Measurements from ENCODE around the gene CDH3. TPM values are rescaled to one million over a fixed set of nuclear protein-coding genes. Genes with fewer than 3 reads are reported as not detected.

CDH3 gene
- polyA plus RNA-seq, 1 donor (not counting 4 experiments of a cell fraction or from before 2014, with no cell fraction given) = 366 TPM

DNA sequence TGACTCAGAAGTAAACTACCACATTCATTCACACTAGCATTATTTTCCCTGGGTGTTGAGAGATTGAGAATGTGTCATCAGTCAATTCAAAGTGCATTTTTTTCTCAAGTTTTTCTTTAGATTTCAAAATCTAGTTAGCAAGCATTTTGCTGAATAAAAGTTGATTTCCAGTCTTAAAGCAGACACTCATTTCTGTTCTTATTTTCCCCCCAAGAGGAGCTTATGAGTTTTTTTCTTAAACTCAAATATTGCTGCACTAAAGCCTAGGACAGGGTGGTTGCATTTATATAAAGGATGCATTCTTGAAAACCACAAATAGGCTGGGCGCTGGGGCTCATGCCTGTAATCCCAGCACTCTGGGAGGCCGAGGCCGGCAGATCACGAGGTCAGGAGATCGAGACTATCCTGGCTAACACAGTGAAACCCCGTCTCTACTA is 15.3 kb downstream of the CDH3 start:
- Histone ChIP-seq H3K27me3 (ENCODE audit: control insufficient read depth, extremely low read depth, insufficient read depth, low read length) (no peaks in the 10 kb centered on the region), H3K9ac (ENCODE audit: control insufficient read depth, extremely low read depth, insufficient read depth, low read length) (peak overlapping the region; percentile 60), H3K4me1 (ENCODE audit: control insufficient read depth, extremely low read depth, insufficient read depth, low read length) (peaks cover 78% of the 10 kb centered on the region), H3K4me2 (ENCODE audit: control insufficient read depth, extremely low read depth, insufficient read depth, low read depth, low read length) (peak overlapping the region; percentile 54), H3K27ac (ENCODE audit: control insufficient read depth, insufficient read depth, low read length) (peak overlapping the region; percentile 99), H3K9me1 (ENCODE audit: control insufficient read depth, extremely low read depth, insufficient read depth, low read length) (no peaks in the 10 kb centered on the region), H4K20me1 (ENCODE audit: control insufficient read depth, extremely low read depth, insufficient read depth, low read length) (no peaks in the 10 kb centered on the region), H3K79me2 (ENCODE audit: control insufficient read depth, insufficient read depth, low read length) (peaks cover 66% of the 10 kb centered on the region), H3K9me3 (ENCODE audit: control insufficient read depth, low read depth, low read length) (no peaks in the 10 kb centered on the region), H2AFZ (ENCODE audit: control insufficient read depth, low read length) (no peak overlapping the region), H3K4me3 (ENCODE audit: control insufficient read depth in 2 of 3, extremely low read depth in 1 of 3, insufficient read depth in 2 of 3, low read depth in 1 of 3, low read length in 3 of 3) (no peak overlapping the region), H3K36me3 (ENCODE audit: control insufficient read depth in 2 of 2, extremely low read depth in 1 of 2, insufficient read depth in 2 of 2, low read length in 2 of 2) (peaks cover 18 to 32% of the 10 kb centered on the region in 2 experiments)
- TF ChIP-seq, protein P1, sequence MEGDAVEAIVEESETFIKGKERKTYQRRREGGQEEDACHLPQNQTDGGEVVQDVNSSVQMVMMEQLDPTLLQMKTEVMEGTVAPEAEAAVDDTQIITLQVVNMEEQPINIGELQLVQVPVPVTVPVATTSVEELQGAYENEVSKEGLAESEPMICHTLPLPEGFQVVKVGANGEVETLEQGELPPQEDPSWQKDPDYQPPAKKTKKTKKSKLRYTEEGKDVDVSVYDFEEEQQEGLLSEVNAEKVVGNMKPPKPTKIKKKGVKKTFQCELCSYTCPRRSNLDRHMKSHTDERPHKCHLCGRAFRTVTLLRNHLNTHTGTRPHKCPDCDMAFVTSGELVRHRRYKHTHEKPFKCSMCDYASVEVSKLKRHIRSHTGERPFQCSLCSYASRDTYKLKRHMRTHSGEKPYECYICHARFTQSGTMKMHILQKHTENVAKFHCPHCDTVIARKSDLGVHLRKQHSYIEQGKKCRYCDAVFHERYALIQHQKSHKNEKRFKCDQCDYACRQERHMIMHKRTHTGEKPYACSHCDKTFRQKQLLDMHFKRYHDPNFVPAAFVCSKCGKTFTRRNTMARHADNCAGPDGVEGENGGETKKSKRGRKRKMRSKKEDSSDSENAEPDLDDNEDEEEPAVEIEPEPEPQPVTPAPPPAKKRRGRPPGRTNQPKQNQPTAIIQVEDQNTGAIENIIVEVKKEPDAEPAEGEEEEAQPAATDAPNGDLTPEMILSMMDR (optimal IDR thresholded peaks at IDR 0.05 in 1 of 3, IDR thresholded peaks at IDR 0.05 in 1 of 3, conservative IDR thresholded peaks at IDR 0.05 in 1 of 3; ENCODE audit: extremely low read depth in 1 of 3, insufficient read depth in 2 of 3, low read length in 3 of 3) = no peak
- TF ChIP-seq EZH2 (IDR thresholded peaks at IDR 0.05; ENCODE audit: low read length) = no peak
- DNase-seq (ENCODE audit: low read depth, low spot score) = no peak
- dilution Hi-C loops (cut with MboI; ENCODE audit: extremely low pct_ligation_motif_present, low sequenced_read_pairs) = no loop called here
- FAIRE-seq = peak; percentile 56

DNA sequence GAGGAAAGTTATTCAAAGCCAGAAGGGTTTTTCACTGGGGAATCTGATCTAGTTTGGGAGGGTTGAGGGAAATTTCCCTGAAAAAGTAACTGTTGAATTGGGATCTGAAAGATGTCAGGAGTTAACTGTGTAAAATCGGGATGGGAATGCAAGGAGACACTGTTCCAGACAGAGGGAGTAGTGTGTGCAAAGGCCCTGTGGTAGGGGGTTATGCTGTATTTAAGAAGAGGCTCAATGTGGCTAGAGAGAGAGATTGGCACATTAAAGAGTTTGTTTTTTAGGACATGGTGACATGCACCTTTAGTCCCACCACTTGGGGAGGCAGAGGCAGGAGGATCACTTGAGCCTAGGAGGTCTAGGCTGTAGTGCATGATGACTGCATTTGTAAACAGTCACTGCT is 16.9 kb downstream of the CDH3 start:
- no peak overlapping the region for H2AFZ ChIP-seq (ENCODE audit: control insufficient read depth, low read length)
- H3K4me2 ChIP-seq (ENCODE audit: control insufficient read depth, extremely low read depth, insufficient read depth, low read depth, low read length) = no peak overlapping the region
- H3K4me1 ChIP-seq (ENCODE audit: control insufficient read depth, extremely low read depth, insufficient read depth, low read length) = peaks cover 80% of the 10 kb centered on the region
- dilution Hi-C loops (cut with MboI; ENCODE audit: extremely low pct_ligation_motif_present, low sequenced_read_pairs) = no loop called here
- peak overlapping the region; percentile 99 for H3K27ac ChIP-seq (ENCODE audit: control insufficient read depth, insufficient read depth, low read length)
- no peaks in the 10 kb centered on the region for H3K9me3 ChIP-seq (ENCODE audit: control insufficient read depth, low read depth, low read length)
- peaks cover 9 to 27% of the 10 kb centered on the region in 2 experiments for H3K36me3 ChIP-seq (ENCODE audit: control insufficient read depth in 2 of 2, extremely low read depth in 1 of 2, insufficient read depth in 2 of 2, low read length in 2 of 2)
- H3K27me3 ChIP-seq (ENCODE audit: control insufficient read depth, extremely low read depth, insufficient read depth, low read length) = no peaks in the 10 kb centered on the region
- no peak overlapping the region for H3K9ac ChIP-seq (ENCODE audit: control insufficient read depth, extremely low read depth, insufficient read depth, low read length)
- no peaks in the 10 kb centered on the region for H4K20me1 ChIP-seq (ENCODE audit: control insufficient read depth, extremely low read depth, insufficient read depth, low read length)
- peaks cover 58% of the 10 kb centered on the region for H3K79me2 ChIP-seq (ENCODE audit: control insufficient read depth, insufficient read depth, low read length)
- DNase-seq (ENCODE audit: low read depth, low spot score) (no peak), FAIRE-seq (no peak)
- TF ChIP-seq EZH2 (IDR thresholded peaks at IDR 0.05; ENCODE audit: low read length) = no peak
- TF ChIP-seq, protein P1 (optimal IDR thresholded peaks at IDR 0.05 in 1 of 3, IDR thresholded peaks at IDR 0.05 in 1 of 3, conservative IDR thresholded peaks at IDR 0.05 in 1 of 3; ENCODE audit: extremely low read depth in 1 of 3, insufficient read depth in 2 of 3, low read length in 3 of 3) = no peak
- H3K9me1 ChIP-seq (ENCODE audit: control insufficient read depth, extremely low read depth, insufficient read depth, low read length) = peaks cover 3% of the 10 kb centered on the region
- H3K4me3 ChIP-seq (ENCODE audit: control insufficient read depth in 2 of 3, extremely low read depth in 1 of 3, insufficient read depth in 2 of 3, low read depth in 1 of 3, low read length in 3 of 3) = no peak overlapping the region

Data from keratinocyte (primary cell).